Ascending aorta (tissue), 2 donors: ENCODE measurements around the gene ITM2C. TPM values are rescaled to one million over a fixed set of nuclear protein-coding genes. Genes with fewer than 3 reads are reported as not detected.

Source experiments
- DNase-seq, 2 donors: peaks; one replicate each; pipeline ENCODE4 v3.0.0-alpha.2; 2019; ENCODE audit warnings: low spot score in 2 of 2
- H3K27ac ChIP-seq, 2 donors: fragments of 200-600 bp; sonication (generic); one replicate each; pipeline ENCODE4 v1.5.1; 2016 to 2017; ENCODE audit warnings: mild to moderate bottlenecking in 1 of 2
- H3K27me3 ChIP-seq: fragments of 200-600 bp; sonication (generic); one replicate; pipeline ENCODE4 v1.5.1; 2017
- H3K36me3 ChIP-seq, 2 donors: fragments of 200-600 bp; sonication (generic); one replicate each; pipeline ENCODE4 v1.5.1; 2016
- H3K4me1 ChIP-seq, 2 donors: fragments of 200-600 bp; sonication (generic); one replicate each; pipeline ENCODE4 v1.5.1; 2016 to 2017; ENCODE audit warnings: mild to moderate bottlenecking in 1 of 2
- H3K4me3 ChIP-seq, 2 donors: fragments of 200-600 bp; sonication (generic); one replicate each; pipeline ENCODE4 v1.5.1; 2016 to 2017; ENCODE audit warnings: mild to moderate bottlenecking in 1 of 2
- H3K9me3 ChIP-seq, 2 donors: fragments of 200-600 bp; sonication (generic); one replicate each; pipeline ENCODE4 v1.5.1; 2016
- CTCF ChIP-seq, 3 experiments: fragments of 200-600 bp in 2 of 3; fragments of 450-650 bp in 1 of 3; sonication (generic) in 2 of 3; IDR thresholded peaks; one replicate each; pipeline ENCODE4 v1.5.1; 2016 to 2019; ENCODE audit warnings: antibody characterized with exemption in 3 of 3, mild to moderate bottlenecking in 1 of 3, moderate library complexity in 1 of 3
- intact Hi-C: fragments of 100-400 bp; cut with DNase I; formaldehyde crosslinking; loops from one replicate; pipeline ENCODE4 v1.15.1; 2023
- total RNA-seq: library from RNA; depleted of rRNA; stranded (reverse); fragments of >200 nt; gene quantifications from one replicate; pipeline ENCODE4 v1.1.0, GENCODE V29; 2016

ITM2C gene
- total RNA-seq, 1 donor from 2014 or later: 84.9 TPM

DNA sequence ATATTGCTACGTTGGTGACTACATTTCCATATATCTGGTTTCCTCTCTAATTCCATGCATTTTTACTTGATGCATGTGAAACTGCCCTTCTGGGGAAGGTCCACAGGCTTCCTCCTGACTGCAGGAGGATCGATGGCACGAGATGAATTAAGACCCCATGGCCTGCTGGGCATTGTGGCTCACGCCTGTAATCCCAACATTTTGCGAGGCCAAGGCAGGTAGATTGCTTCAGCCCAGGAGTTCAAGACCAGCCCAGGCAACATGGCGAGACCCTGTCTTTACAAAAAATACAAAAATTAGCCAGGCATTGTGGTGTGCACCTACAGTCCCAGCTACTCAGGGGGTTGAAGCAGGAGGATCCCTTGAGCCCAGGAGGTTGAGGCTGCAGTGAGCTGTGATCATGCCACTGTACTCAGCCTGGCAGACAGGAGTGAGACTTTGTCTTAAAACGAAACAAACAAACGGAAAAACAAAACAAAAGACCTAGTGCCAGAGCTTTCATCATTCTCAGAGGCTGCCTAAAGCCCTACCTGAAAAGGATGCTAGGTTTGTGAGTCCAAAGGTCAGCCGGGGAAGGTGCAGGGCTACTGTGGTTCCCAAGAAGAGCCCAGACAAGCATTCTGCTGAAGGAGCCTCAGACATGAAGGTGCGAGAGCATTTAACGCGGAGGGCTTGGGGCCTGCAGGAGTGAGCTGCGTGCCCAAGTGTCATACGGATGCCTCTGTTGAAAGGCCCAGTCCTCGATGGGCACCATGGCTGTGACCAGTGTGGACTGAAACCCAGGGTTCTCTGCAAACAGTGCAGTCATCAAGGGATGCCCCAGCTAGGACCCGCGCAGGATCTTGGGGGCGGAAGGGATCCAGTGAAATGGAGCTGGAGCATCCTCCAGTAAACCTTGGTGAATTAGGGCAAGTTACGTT is 38.7 kb downstream of the ITM2C start:
- Histone ChIP-seq H3K27ac (no peak overlapping the region), H3K4me3 (no peak overlapping the region), H3K9me3 (no peaks in the 10 kb centered on the region), H3K36me3 (no peaks in the 10 kb centered on the region), H3K4me1 (no peaks in the 10 kb centered on the region), H3K27me3 (no peaks in the 10 kb centered on the region)
- no peak for TF ChIP-seq CTCF (IDR thresholded peaks at IDR 0.05)
- DNase-seq: peak in 1 of 2 donors; percentile 22
- intact Hi-C loops: no loop called here

GRCh38 chr2:230904856-230905447 is 40.2 kb downstream of the ITM2C start:
- no peak for TF ChIP-seq CTCF (IDR thresholded peaks at IDR 0.05)
- intact Hi-C loops: no loop called here
- H3K4me3 ChIP-seq: no peak overlapping the region
- no peaks in the 10 kb centered on the region for H3K9me3 ChIP-seq
- H3K4me1 ChIP-seq: no peaks in the 10 kb centered on the region
- no peaks in the 10 kb centered on the region for H3K27me3 ChIP-seq
- H3K36me3 ChIP-seq: no peaks in the 10 kb centered on the region
- DNase-seq: peak in 1 of 2 donors; percentile 37
- no peak overlapping the region for H3K27ac ChIP-seq

DNA sequence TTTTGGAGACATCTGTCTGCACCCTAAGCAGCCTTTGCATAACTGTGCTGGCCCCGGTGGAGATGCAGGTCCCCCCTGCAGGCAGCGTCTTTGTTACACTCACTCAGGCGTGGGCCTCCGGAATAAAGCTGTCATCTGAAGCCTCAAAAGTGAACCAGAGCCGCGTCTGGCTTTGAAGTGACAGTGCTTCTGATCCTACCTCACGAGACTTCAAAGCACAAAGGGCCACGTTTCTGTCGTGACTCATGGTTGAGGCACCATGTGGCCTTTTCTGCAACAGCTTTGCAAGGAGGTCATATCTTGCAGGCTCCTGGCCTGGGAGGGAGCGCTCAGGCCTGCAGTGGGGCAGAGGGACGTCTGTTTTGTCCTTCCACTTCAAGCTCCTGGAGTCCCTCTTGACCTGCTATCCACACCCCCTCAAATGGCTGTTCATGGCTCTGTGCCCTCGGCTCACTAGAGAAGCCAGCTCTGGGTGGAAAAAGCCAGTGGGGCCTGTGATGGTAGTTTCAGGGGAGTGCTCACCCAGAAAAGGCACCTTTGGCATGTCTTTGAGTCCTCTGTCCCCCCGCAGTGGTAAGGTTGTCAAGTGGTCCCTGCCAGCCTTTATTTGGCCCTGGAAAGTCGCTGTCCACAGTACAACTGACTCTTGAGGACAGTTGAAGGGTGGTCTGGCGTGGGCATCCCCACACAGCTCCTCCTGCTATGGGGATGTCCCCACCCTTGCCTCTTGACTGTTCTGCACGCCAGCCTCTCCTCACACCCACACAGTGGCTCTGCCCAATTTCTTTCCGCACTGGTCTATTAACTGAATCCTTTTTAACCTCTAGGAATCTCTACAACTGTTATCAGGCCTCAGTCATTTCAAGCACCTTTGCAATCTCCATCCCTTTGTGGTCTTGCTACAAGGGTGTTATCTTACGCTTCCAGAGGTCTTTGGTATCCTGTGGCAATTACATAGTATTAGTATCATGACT is 41.0 kb downstream of the ITM2C start:
- intact Hi-C loops: no loop called here
- H3K36me3 ChIP-seq: no peaks in the 10 kb centered on the region

DNA sequence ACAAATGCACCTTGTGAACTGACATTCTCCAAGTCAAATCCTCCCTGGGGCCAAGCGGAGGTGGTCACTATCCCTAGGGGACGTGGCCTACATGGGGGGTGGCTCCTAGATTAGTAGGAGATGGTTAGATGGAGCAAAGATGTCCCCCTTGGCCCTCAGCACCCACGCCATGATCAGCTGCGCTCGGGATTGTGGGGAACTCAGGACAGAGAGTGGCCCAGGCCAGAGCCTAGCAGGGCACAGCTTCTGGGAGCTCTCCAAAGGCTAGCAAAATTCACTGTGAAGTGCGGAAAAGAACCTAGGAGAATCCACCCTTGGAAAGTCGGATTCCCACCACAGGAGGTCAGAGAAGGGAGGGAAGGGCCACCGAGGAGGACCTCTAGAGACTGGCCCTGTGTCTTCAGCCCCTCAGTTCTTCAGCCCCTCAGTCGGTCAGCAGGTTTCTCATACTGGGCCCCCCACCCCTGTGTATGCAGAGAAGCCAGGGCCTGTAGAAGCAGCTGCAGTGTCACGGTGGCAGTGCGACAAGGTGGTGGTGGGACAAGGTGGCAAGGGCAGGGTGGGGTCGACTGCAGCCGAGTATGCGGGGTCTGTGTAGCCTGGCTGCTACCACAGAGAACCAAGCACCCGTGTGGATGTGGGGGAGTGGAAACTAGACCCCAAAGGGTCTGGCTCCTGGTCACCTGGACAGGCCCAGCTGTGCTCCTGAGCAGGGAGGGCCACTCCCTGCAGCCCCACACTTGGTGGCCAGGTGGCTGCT is 41.9 kb downstream of the ITM2C start:
- no peaks in the 10 kb centered on the region for H3K4me1 ChIP-seq
- H3K27ac ChIP-seq: no peak overlapping the region
- H3K4me3 ChIP-seq: no peak overlapping the region
- no peaks in the 10 kb centered on the region for H3K9me3 ChIP-seq
- no peaks in the 10 kb centered on the region for H3K36me3 ChIP-seq
- no peak for TF ChIP-seq CTCF (IDR thresholded peaks at IDR 0.05)
- no peaks in the 10 kb centered on the region for H3K27me3 ChIP-seq
- DNase-seq: peak in 1 of 2 donors; percentile 44
- intact Hi-C loops: no loop called here

More for the DNA sequence above, 41.0 kb downstream of the ITM2C start:
- no peaks in the 10 kb centered on the region for H3K4me1 ChIP-seq
- H3K4me3 ChIP-seq: no peak overlapping the region
- H3K27me3 ChIP-seq: no peaks in the 10 kb centered on the region
- H3K27ac ChIP-seq: no peak overlapping the region
- no peaks in the 10 kb centered on the region for H3K9me3 ChIP-seq
- DNase-seq: peak in 1 of 2 donors; percentile 41
- TF ChIP-seq CTCF (IDR thresholded peaks at IDR 0.05): no peak
